ENCODE data around the gene PKP4.

DNA sequence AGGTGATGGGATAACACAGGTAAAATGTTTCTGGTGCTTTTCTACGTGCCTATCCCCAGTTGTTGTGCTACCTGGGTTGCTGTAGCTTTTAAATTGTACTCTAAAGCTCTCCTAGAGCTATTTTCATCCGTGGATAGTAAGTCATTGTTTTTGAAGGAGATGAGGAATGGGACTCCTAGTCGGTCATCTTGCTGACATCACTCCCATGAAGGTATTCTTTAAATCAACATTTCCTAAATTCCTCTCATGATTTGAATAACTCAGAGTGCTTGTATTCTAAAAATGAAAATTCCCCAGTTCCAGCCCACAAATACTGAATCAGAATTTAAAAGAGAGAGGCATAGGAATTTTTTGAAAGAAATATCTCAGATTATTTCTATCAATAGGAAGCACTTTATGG is 44.5 kb upstream of the PKP4 start:
- TF ChIP-seq, protein P1, sequence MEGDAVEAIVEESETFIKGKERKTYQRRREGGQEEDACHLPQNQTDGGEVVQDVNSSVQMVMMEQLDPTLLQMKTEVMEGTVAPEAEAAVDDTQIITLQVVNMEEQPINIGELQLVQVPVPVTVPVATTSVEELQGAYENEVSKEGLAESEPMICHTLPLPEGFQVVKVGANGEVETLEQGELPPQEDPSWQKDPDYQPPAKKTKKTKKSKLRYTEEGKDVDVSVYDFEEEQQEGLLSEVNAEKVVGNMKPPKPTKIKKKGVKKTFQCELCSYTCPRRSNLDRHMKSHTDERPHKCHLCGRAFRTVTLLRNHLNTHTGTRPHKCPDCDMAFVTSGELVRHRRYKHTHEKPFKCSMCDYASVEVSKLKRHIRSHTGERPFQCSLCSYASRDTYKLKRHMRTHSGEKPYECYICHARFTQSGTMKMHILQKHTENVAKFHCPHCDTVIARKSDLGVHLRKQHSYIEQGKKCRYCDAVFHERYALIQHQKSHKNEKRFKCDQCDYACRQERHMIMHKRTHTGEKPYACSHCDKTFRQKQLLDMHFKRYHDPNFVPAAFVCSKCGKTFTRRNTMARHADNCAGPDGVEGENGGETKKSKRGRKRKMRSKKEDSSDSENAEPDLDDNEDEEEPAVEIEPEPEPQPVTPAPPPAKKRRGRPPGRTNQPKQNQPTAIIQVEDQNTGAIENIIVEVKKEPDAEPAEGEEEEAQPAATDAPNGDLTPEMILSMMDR (conservative IDR thresholded peaks at IDR 0.05; ENCODE audit: low read depth, low read length): no peak
- TF ChIP-seq EZH2 (IDR thresholded peaks at IDR 0.05; ENCODE audit: borderline replicate concordance, low read depth, low read length, poor library complexity, severe bottlenecking): no peak

Data from A673 (cell line).